Smooth muscle cell (in vitro differentiated cells): Measurements from ENCODE around the gene CLSTN3. TPM values are rescaled to one million over a fixed set of nuclear protein-coding genes. Genes with fewer than 3 reads are reported as not detected.

Experiments used
- DNase-seq: peaks from one replicate; lab custom pipeline; 2025; ENCODE audit not compliant: unreplicated experiment; lab: John Stamatoyannopoulos, UW
- H2AFZ ChIP-seq: fragments of 200-600 bp; sonication (generic); 2 replicates; pipeline ENCODE4 v1.6.0; 2016; ENCODE audit warnings: antibody characterized with exemption, low read depth, mild to moderate bottlenecking
- H3F3A ChIP-seq: fragments of 200-600 bp; sonication (generic); 2 replicates; pipeline ENCODE4 v1.6.0; 2017; ENCODE audit warnings: antibody characterized with exemption, low read depth
- H3K27ac ChIP-seq: fragments of 200-600 bp; sonication (generic); 2 replicates; pipeline ENCODE4 v1.5.1; 2016; ENCODE audit warnings: low read depth, mild to moderate bottlenecking
- H3K27me3 ChIP-seq: fragments of 200-600 bp; sonication (generic); 2 replicates; pipeline ENCODE4 v1.6.1; 2016; ENCODE audit warnings: low read depth, mild to moderate bottlenecking
- H3K36me3 ChIP-seq: fragments of 200-600 bp; sonication (generic); 2 replicates; pipeline ENCODE4 v1.5.1; 2016; ENCODE audit warnings: low read depth
- H3K4me1 ChIP-seq: fragments of 200-600 bp; sonication (generic); 2 replicates; pipeline ENCODE4 v1.5.1; 2016; ENCODE audit warnings: low read depth
- H3K4me2 ChIP-seq: fragments of 200-600 bp; sonication (generic); 2 replicates; pipeline ENCODE4 v1.6.0; 2016; ENCODE audit warnings: mild to moderate bottlenecking
- H3K4me3 ChIP-seq: fragments of 200-600 bp; sonication (generic); 2 replicates; pipeline ENCODE4 v1.5.1; 2016; ENCODE audit warnings: mild to moderate bottlenecking
- H3K79me2 ChIP-seq: fragments of 200-600 bp; sonication (generic); 2 replicates; pipeline ENCODE4 v1.6.0; 2016; ENCODE audit warnings: low read depth, mild to moderate bottlenecking
- H3K9ac ChIP-seq: fragments of 200-600 bp; sonication (generic); 2 replicates; pipeline ENCODE4 v1.6.0; 2016; ENCODE audit warnings: low read depth
- H3K9me3 ChIP-seq: fragments of 200-600 bp; sonication (generic); replicated peaks from 2 replicates; pipeline ENCODE4 v1.5.1; 2016; ENCODE audit warnings: low read depth
- H4K20me1 ChIP-seq: fragments of 200-600 bp; sonication (generic); 2 replicates; pipeline ENCODE4 v1.6.0; 2016; ENCODE audit warnings: low read depth
- CTCF ChIP-seq: fragments of 200-600 bp; sonication (generic); IDR thresholded peaks from 2 replicates; pipeline ENCODE4 v1.5.1; 2017; ENCODE audit warnings: borderline replicate concordance, mild to moderate bottlenecking, antibody characterized with exemption; ENCODE audit not compliant: insufficient read depth, poor library complexity, severe bottlenecking
- WGBS: methylation state at CpG from one replicate; pipeline ENCODE4 v1.1.7; 2016; ENCODE audit warnings: low lambda C conversion rate; 5-methylcytosine and 5-hydroxymethylcytosine counted together
- polyA plus RNA-seq: library from polyadenylated mRNA; unstranded; fragments of >200 nt; fragmentation: Nextera tagmentation; extraction: Ambion mirVana; gene quantifications from 2 replicates; pipeline ENCODE4 v1.2.1, GENCODE V29; 2016
- total RNA-seq: library from RNA; depleted of rRNA; stranded (reverse); fragments of >200 nt; gene quantifications from 2 replicates; pipeline ENCODE4 v1.2.3, GENCODE V29; 2014

CLSTN3 gene
- total and polyA plus RNA-seq, 2 experiments from 2014 or later, result 12.4 to 51.0 TPM

DNA sequence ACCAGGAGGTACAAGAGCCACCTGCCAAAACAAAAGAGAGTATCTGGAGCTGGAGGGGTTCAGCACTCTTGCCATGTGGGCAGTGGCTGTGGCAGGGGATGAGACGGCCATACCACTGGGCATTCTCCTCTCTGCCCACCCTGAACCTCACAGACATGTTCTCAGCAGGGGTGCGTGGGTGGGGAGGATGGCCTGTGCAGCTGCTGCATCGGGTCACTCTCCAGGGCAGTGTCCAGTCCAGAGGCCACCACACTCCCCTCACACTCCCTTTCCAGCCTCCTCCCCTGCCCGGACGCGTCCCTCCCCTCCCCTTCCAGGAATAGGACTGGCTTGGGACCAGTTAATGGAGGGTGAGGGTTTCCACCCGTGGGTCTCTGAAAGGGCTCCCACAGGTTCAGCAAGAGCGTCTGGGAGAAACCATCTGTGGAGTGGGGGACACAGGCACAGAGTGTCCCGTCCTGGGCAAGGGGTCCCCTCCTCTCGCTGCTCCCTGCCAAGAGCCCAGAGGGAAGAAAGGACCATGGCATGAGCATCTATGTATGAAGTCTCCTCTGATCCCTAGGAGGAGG is 38.4 kb upstream of the CLSTN3 start:
- H4K20me1 ChIP-seq, result no peaks in the 10 kb centered on the region
- H3K27me3 ChIP-seq, result no peaks in the 10 kb centered on the region
- no peak for TF ChIP-seq CTCF
- no peaks in the 10 kb centered on the region for H3K4me1 ChIP-seq
- WGBS, result 70% methylated on average over 10 of the region's 10 CpGs
- no peaks in the 10 kb centered on the region for H3F3A ChIP-seq
- H3K79me2 ChIP-seq, result no peaks in the 10 kb centered on the region
- no peaks in the 10 kb centered on the region for H3K36me3 ChIP-seq
- H3K27ac ChIP-seq, result no peak overlapping the region
- H2AFZ ChIP-seq, result peak overlapping the region; percentile 10
- H3K4me3 ChIP-seq, result peak overlapping the region; percentile 43
- no peak for DNase-seq
- H3K9ac ChIP-seq, result no peak overlapping the region
- H3K4me2 ChIP-seq, result peak overlapping the region; percentile 82
- H3K9me3 ChIP-seq, result no peaks in the 10 kb centered on the region

- no peak within 1 kb of the TSS for H3K27ac ChIP-seq
- H2AFZ ChIP-seq, result peak within 1 kb of the TSS; percentile 10
- H3K36me3 ChIP-seq, result no peaks in the 10 kb centered on the region
- no peaks in the 10 kb centered on the region for H3K79me2 ChIP-seq
- H3K4me1 ChIP-seq, result no peaks in the 10 kb centered on the region
- peak; percentile 42 for DNase-seq
- H3K9me3 ChIP-seq, result no peaks in the 10 kb centered on the region
- no peaks in the 10 kb centered on the region for H4K20me1 ChIP-seq
- TF ChIP-seq CTCF, result peak; percentile 86
- peak within 1 kb of the TSS; percentile 43 for H3K4me3 ChIP-seq
- no peaks in the 10 kb centered on the region for H3F3A ChIP-seq
- H3K9ac ChIP-seq, result no peak within 1 kb of the TSS
- 36% methylated on average over 16 of the region's 16 CpGs for WGBS
- no peaks in the 10 kb centered on the region for H3K27me3 ChIP-seq
- H3K4me2 ChIP-seq, result peak within 1 kb of the TSS; percentile 82
These were observed 37.8 kb upstream of the CLSTN3 start, which contains the start of gene C1R for GRCh38 chr12:7092229-7092985. C1R (minus strand) TSS chr12:7092445; CDS start chr12:7092388, 57 bp downstream.

GRCh38 chr12:7092986-7093460 is 37.1 kb upstream of the CLSTN3 start:
- Histone ChIP-seq H3F3A (no peaks in the 10 kb centered on the region), H3K27ac (no peak overlapping the region), H3K79me2 (no peaks in the 10 kb centered on the region), H3K36me3 (no peaks in the 10 kb centered on the region), H4K20me1 (no peaks in the 10 kb centered on the region), H3K9me3 (no peaks in the 10 kb centered on the region), H2AFZ (peak overlapping the region; percentile 10), H3K27me3 (no peaks in the 10 kb centered on the region), H3K4me1 (no peaks in the 10 kb centered on the region), H3K9ac (no peak overlapping the region), H3K4me2 (no peak overlapping the region), H3K4me3 (no peak overlapping the region)
- TF ChIP-seq CTCF, result no peak
- no peak for DNase-seq
- WGBS, result 88% methylated on average over 8 of the region's 8 CpGs
